H9 (cell line): ENCODE data around the gene PREPL. TPM values are rescaled to one million over a fixed set of nuclear protein-coding genes. Genes with fewer than 3 reads are reported as not detected.

Source experiments
- DNase-seq: peaks from one replicate; pipeline ENCODE4 v3.0.0-alpha.2; 2017
- H2AFZ ChIP-seq: one replicate; pipeline ENCODE4 v1.6.1; 2013; ENCODE audit warnings: mild to moderate bottlenecking, low read length, control low read depth, moderate library complexity
- H2AK5ac ChIP-seq: 2 replicates; pipeline ENCODE4 v1.6.1; 2013; ENCODE audit warnings: low read length, control low read depth, mixed read lengths; ENCODE audit not compliant: insufficient read length
- H2BK120ac ChIP-seq: one replicate; pipeline ENCODE4 v1.6.1; 2013; ENCODE audit warnings: low read depth, mild to moderate bottlenecking, low read length, control low read depth, inconsistent platforms; ENCODE audit not compliant: poor library complexity, severe bottlenecking
- H2BK12ac ChIP-seq: 2 replicates; pipeline ENCODE4 v1.6.1; 2013; ENCODE audit warnings: low read length, control low read depth, mixed read lengths, low read depth; ENCODE audit not compliant: insufficient read length
- H2BK15ac ChIP-seq: 2 replicates; pipeline ENCODE4 v1.6.1; 2013; ENCODE audit warnings: low read depth, low read length, control low read depth
- H2BK20ac ChIP-seq: one replicate; pipeline ENCODE4 v1.6.1; 2013; ENCODE audit warnings: low read depth, mild to moderate bottlenecking, low read length, control low read depth, inconsistent platforms; ENCODE audit not compliant: poor library complexity, severe bottlenecking
- H2BK5ac ChIP-seq: 2 replicates; pipeline ENCODE4 v1.6.1; 2013; ENCODE audit warnings: low read length, control low read depth, mixed read lengths; ENCODE audit not compliant: insufficient read length
- H3K14ac ChIP-seq: 2 replicates; pipeline ENCODE4 v1.6.1; 2013; ENCODE audit warnings: low read length, control low read depth; ENCODE audit not compliant: insufficient read depth
- H3K18ac ChIP-seq: 2 replicates; pipeline ENCODE4 v1.6.1; 2013; ENCODE audit warnings: low read depth, mild to moderate bottlenecking, mixed read lengths, low read length, control low read depth; ENCODE audit not compliant: insufficient read length
- H3K23ac ChIP-seq: 2 replicates; pipeline ENCODE4 v1.6.1; 2013; ENCODE audit warnings: low read length, control low read depth, mixed read lengths, low read depth; ENCODE audit not compliant: insufficient read length
- H3K23me2 ChIP-seq: 2 replicates; pipeline ENCODE4 v1.6.1; 2013; ENCODE audit warnings: low read depth, mild to moderate bottlenecking, mixed read lengths, low read length, control low read depth; ENCODE audit not compliant: insufficient read length, poor library complexity, severe bottlenecking
- H3K27ac ChIP-seq: 2 replicates; pipeline ENCODE4 v1.5.1; 2013; ENCODE audit warnings: low read length, control low read depth, mixed read lengths, low read depth; ENCODE audit not compliant: insufficient read length
- H3K27me3 ChIP-seq: 2 replicates; pipeline ENCODE4 v1.6.1; 2013; ENCODE audit warnings: low read length, control low read depth, inconsistent platforms; ENCODE audit not compliant: insufficient read depth
- H3K4ac ChIP-seq: 2 replicates; pipeline ENCODE4 v1.6.1; 2013; ENCODE audit warnings: low read depth, mild to moderate bottlenecking, control low read depth, inconsistent platforms, low read length, moderate library complexity
- H3K4me1 ChIP-seq: 2 replicates; pipeline ENCODE4 v1.6.1; 2013; ENCODE audit warnings: low read length, control low read depth, inconsistent platforms; ENCODE audit not compliant: insufficient read depth
- H3K4me2 ChIP-seq: 2 replicates; pipeline ENCODE4 v1.6.1; 2013; ENCODE audit warnings: low read length, control low read depth, mixed read lengths; ENCODE audit not compliant: insufficient read length, insufficient read depth
- H3K56ac ChIP-seq: 2 replicates; pipeline ENCODE4 v1.6.1; 2013; ENCODE audit warnings: low read depth, mild to moderate bottlenecking, mixed read lengths, low read length, control low read depth; ENCODE audit not compliant: insufficient read length
- H3K79me1 ChIP-seq: 2 replicates; pipeline ENCODE4 v1.6.1; 2013; ENCODE audit warnings: low read depth, mild to moderate bottlenecking, moderate library complexity, low read length, control low read depth, inconsistent platforms; ENCODE audit not compliant: insufficient read depth, poor library complexity, severe bottlenecking
- H3K79me2 ChIP-seq: 2 replicates; pipeline ENCODE4 v1.6.1; 2013; ENCODE audit warnings: low read length, control low read depth, inconsistent platforms; ENCODE audit not compliant: insufficient read depth
- H3K9ac ChIP-seq: 2 replicates; pipeline ENCODE4 v1.6.1; 2013; ENCODE audit warnings: low read length, control low read depth, mixed read lengths; ENCODE audit not compliant: insufficient read length; ENCODE audit errors: extremely low read depth
- H3K9me3 ChIP-seq: one replicate; pipeline ENCODE4 v1.6.1; 2013; ENCODE audit warnings: low read depth, low read length, inconsistent platforms; ENCODE audit not compliant: control insufficient read depth
- H3T11ph ChIP-seq: one replicate; pipeline ENCODE4 v1.6.1; 2013; ENCODE audit warnings: mild to moderate bottlenecking, low read length, control low read depth, inconsistent platforms
- H4K20me1 ChIP-seq: one replicate; pipeline ENCODE4 v1.6.1; 2013; ENCODE audit not compliant: control insufficient read depth, insufficient read length, insufficient read depth
- H4K5ac ChIP-seq: 2 replicates; pipeline ENCODE4 v1.6.1; 2013; ENCODE audit warnings: low read depth, mild to moderate bottlenecking, mixed read lengths, low read length, control low read depth; ENCODE audit not compliant: insufficient read length
- H4K8ac ChIP-seq: replicated peaks from 2 replicates; pipeline ENCODE4 v1.6.1; 2013; ENCODE audit warnings: low read length, control low read depth, mixed read lengths, low read depth; ENCODE audit not compliant: insufficient read length
- H4K91ac ChIP-seq: 2 replicates; pipeline ENCODE4 v1.6.1; 2013; ENCODE audit warnings: low read depth, mild to moderate bottlenecking, moderate library complexity, mixed read lengths, low read length, control low read depth; ENCODE audit not compliant: insufficient read length
- H3K27ac Mint-ChIP-seq, 3 experiments: 2 replicates in 2 of 3; 3 replicates in 1 of 3; pipeline ENCODE4 v1.8.0; 2020 to 2021; ENCODE audit warnings: mixed read lengths in 3 of 3, mild to moderate bottlenecking in 1 of 3, moderate library complexity in 1 of 3
- H3K27me3 Mint-ChIP-seq: 2 replicates; pipeline ENCODE4 v1.8.0; 2021; ENCODE audit warnings: low read depth, mild to moderate bottlenecking, moderate library complexity, mixed read lengths
- H3K36me3 Mint-ChIP-seq, 3 experiments: 2 replicates in 2 of 3; 3 replicates in 1 of 3; pipeline ENCODE4 v1.8.0; 2020 to 2021; ENCODE audit warnings: low read depth in 3 of 3, mixed read lengths in 3 of 3; ENCODE audit not compliant: insufficient read depth in 1 of 3
- H3K4me1 Mint-ChIP-seq, 2 experiments: 2 replicates each; pipeline ENCODE4 v1.8.0; 2020; ENCODE audit warnings: mixed read lengths in 2 of 2
- H3K4me3 Mint-ChIP-seq, 2 experiments: 2 replicates in 1 of 2; 3 replicates in 1 of 2; pipeline ENCODE4 v1.8.0; 2020 to 2021; ENCODE audit warnings: mild to moderate bottlenecking in 2 of 2, mixed read lengths in 2 of 2, moderate library complexity in 1 of 2
- H3K9me3 Mint-ChIP-seq, 2 experiments: 2 replicates in 1 of 2; 3 replicates in 1 of 2; pipeline ENCODE4 v1.8.0; 2020; ENCODE audit warnings: mild to moderate bottlenecking in 2 of 2, mixed read lengths in 2 of 2, moderate library complexity in 1 of 2
- WGBS: extraction: QIAGEN DNeasy Blood & Tissue Kit; methylation state at CpG from one replicate; pipeline ENCODE4 v1.1.7; 2013; ENCODE audit warnings: missing lambda C conversion rate, low lambda C conversion rate, mixed read lengths; ENCODE audit not compliant: insufficient read length; ENCODE audit errors: extremely low coverage; 5-methylcytosine and 5-hydroxymethylcytosine counted together
- total RNA-seq: library from RNA; stranded (reverse); gene quantifications from 2 replicates; pipeline ENCODE4 v1.2.1, GENCODE V29; 2021
- TF ChIP-seq, protein P1 (sequence below): fragments of 200-600 bp; sonication (generic); conservative IDR thresholded peaks from 3 replicates; pipeline ENCODE4 v1.8.0; 2021; ENCODE audit warnings: antibody characterized with exemption, mild to moderate bottlenecking

Gene PREPL
- total RNA-seq, 1 experiment from 2014 or later, result 30.1 TPM

DNA sequence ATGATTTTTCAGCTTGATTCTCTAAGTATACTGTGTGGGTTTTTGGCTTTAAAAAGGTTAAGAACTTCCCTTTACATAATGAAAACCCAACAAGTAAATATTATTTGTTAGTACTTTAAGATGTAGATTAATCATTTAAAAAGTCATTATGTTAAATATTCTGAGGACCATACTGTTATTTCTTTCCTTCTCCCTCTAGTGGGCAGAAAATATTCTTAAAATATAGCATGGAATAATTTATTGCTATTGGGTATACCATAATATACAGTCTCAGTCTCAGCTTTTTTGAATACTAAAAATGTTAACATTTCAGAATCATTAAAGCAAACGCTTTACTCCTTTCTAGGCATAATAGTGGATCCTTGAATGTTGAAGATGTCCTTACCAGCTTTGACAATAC lies 28.6 kb upstream of the PREPL start:
- Histone ChIP-seq H2BK15ac (no peak overlapping the region), H2AK5ac (no peak overlapping the region), H3K79me2 (no peaks in the 10 kb centered on the region; the same call in 1 of the 2 replicates), H3K18ac (no peak overlapping the region), H4K20me1 (no peaks in the 10 kb centered on the region), H3K23me2 (no peaks in the 10 kb centered on the region), H3K79me1 (no peaks in the 10 kb centered on the region), H2BK120ac (no peak overlapping the region), H2AFZ (no peak overlapping the region), H3K27ac (no peak overlapping the region), H3T11ph (no peak overlapping the region), H4K8ac (no peak overlapping the region), H3K4ac (no peak overlapping the region), H4K5ac (no peak overlapping the region), H4K91ac (no peak overlapping the region), H2BK12ac (no peak overlapping the region), H3K27me3 (no peaks in the 10 kb centered on the region), H3K14ac (no peak overlapping the region), H3K23ac (no peak overlapping the region), H3K4me2 (no peak overlapping the region), H3K4me1 (no peaks in the 10 kb centered on the region; the same call in 1 of the 2 replicates), H2BK20ac (no peak overlapping the region), H3K56ac (no peak overlapping the region), H2BK5ac (no peak overlapping the region), H3K9me3 (no peaks in the 10 kb centered on the region), H3K9ac (no peak overlapping the region)
- Mint-ChIP-seq H3K4me3 (no peak overlapping the region), H3K27ac (peak overlapping the region in 1 of 3 experiments; percentile 65; a peak in 2 of 7 replicates), H3K4me1 (peaks cover 19 to 25% of the 10 kb centered on the region in 2 experiments), H3K27me3 (no peaks in the 10 kb centered on the region), H3K9me3 (peaks cover 21 to 29% of the 10 kb centered on the region in 2 experiments), H3K36me3 (peaks cover 22 to 28% (median 23%) of the 10 kb centered on the region in 3 experiments)
- no CpG with 5 or more reads among the region's 1 CpG for WGBS
- TF ChIP-seq, protein P1, sequence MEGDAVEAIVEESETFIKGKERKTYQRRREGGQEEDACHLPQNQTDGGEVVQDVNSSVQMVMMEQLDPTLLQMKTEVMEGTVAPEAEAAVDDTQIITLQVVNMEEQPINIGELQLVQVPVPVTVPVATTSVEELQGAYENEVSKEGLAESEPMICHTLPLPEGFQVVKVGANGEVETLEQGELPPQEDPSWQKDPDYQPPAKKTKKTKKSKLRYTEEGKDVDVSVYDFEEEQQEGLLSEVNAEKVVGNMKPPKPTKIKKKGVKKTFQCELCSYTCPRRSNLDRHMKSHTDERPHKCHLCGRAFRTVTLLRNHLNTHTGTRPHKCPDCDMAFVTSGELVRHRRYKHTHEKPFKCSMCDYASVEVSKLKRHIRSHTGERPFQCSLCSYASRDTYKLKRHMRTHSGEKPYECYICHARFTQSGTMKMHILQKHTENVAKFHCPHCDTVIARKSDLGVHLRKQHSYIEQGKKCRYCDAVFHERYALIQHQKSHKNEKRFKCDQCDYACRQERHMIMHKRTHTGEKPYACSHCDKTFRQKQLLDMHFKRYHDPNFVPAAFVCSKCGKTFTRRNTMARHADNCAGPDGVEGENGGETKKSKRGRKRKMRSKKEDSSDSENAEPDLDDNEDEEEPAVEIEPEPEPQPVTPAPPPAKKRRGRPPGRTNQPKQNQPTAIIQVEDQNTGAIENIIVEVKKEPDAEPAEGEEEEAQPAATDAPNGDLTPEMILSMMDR, result peak; percentile 43
- DNase-seq, result no peak
